ENCODE results near the gene IGHMBP2.

- TF ChIP-seq ZSCAN18 (tag by site-specific recombination; IDR thresholded peaks at IDR 0.05) (no peak), CTCF (tag by site-specific recombination; IDR thresholded peaks at IDR 0.05) (no peak), YY1 (tag by site-specific recombination; IDR thresholded peaks at IDR 0.05) (no peak), SCRT1 (tag by site-specific recombination; IDR thresholded peaks at IDR 0.05; ENCODE audit: borderline replicate concordance) (no peak), RBAK (tag by site-specific recombination; IDR thresholded peaks at IDR 0.05) (no peak), ZBTB11 (tag by site-specific recombination; conservative IDR thresholded peaks at IDR 0.05; ENCODE audit: low read depth) (no peak), ZNF266 (tag by site-specific recombination; IDR thresholded peaks at IDR 0.05; ENCODE audit: low read depth) (no peak), ZNF530 (tag by site-specific recombination; IDR thresholded peaks at IDR 0.05; ENCODE audit: low read depth) (no peak), EGR2 (tag by site-specific recombination; IDR thresholded peaks at IDR 0.05; ENCODE audit: low read depth) (no peak), ZNF629 (tag by site-specific recombination; IDR thresholded peaks at IDR 0.05) (no peak)
These were observed 38.5 kb downstream of the IGHMBP2 start for GRCh38 chr11:68942095-68942620.
